SK-N-SH (cell line): Measurements from ENCODE around the gene TRIP10. TPM values are rescaled to one million over a fixed set of nuclear protein-coding genes. Genes with fewer than 3 reads are reported as not detected.

Source experiments
- CTCF ChIA-PET: fragments of 300-600, 350-600 bp; formaldehyde crosslinking; extraction: SDS; loops from one replicate; lab custom pipeline; 2021; lab: Yijun Ruan, JAX
- POLR2A ChIA-PET: fragments of 350-600 bp; sonication (Branson Sonifier 250); formaldehyde crosslinking; extraction: SDS; loops from one replicate; lab custom pipeline; 2020; ENCODE audit warnings: antibody characterized with exemption, inconsistent platforms; lab: Yijun Ruan, JAX
- DNase-seq: peaks from one replicate; pipeline ENCODE4 v3.0.0; 2012
- H2AFZ ChIP-seq: fragments of 200-600 bp; sonication (generic); 2 replicates; pipeline ENCODE4 v1.8.1; 2016; ENCODE audit warnings: antibody characterized with exemption, mild to moderate bottlenecking, low read depth
- H3F3A ChIP-seq: fragments of 200-600 bp; sonication (generic); replicated peaks from 2 replicates; pipeline ENCODE3; 2016; ENCODE audit warnings: antibody characterized with exemption, mild to moderate bottlenecking; ENCODE audit not compliant: insufficient read depth
- H3K27ac ChIP-seq, 2 experiments: fragments of 200-500 bp in 1 of 2; fragments of 200-600 bp in 1 of 2; sonication (Bioruptor generic) in 1 of 2; sonication (generic), shearing (Covaris generic) in 1 of 2; 2 replicates each; pipeline versions ENCODE4 v1.5.1 to v1.6.1; 2014 to 2016; ENCODE audit warnings: low read depth in 2 of 2, inconsistent platforms in 1 of 2, low read length in 1 of 2, mild to moderate bottlenecking in 1 of 2, mixed read lengths in 1 of 2
- H3K27me3 ChIP-seq: fragments of 200-600 bp; sonication (generic), shearing (Covaris generic); 2 replicates; pipeline ENCODE4 v1.6.1; 2016; ENCODE audit warnings: mixed run types; ENCODE audit not compliant: insufficient read depth
- H3K36me3 ChIP-seq, 2 experiments: fragments of 200-500 bp in 1 of 2; fragments of 200-600 bp in 1 of 2; sonication (Bioruptor generic) in 1 of 2; sonication (generic) in 1 of 2; replicated peaks in 1 of 2; 2 replicates each; pipeline versions ENCODE3 to v1.5.1; 2014 to 2016; ENCODE audit warnings: low read length in 1 of 2, mild to moderate bottlenecking in 1 of 2; ENCODE audit not compliant: insufficient read depth in 2 of 2, control insufficient read depth in 1 of 2
- H3K4me1 ChIP-seq, 2 experiments: fragments of 200-500 bp in 1 of 2; fragments of 200-600 bp in 1 of 2; sonication (Bioruptor generic) in 1 of 2; sonication (generic), shearing (Covaris generic) in 1 of 2; 2 replicates each; pipeline versions ENCODE4 v1.5.1 to v1.6.1; 2014 to 2016; ENCODE audit warnings: low read depth in 1 of 2, low read length in 1 of 2, mixed run types in 1 of 2; ENCODE audit not compliant: insufficient read depth in 2 of 2, control insufficient read depth in 1 of 2
- H3K4me2 ChIP-seq: fragments of 200-600 bp; sonication (generic), shearing (Covaris generic); 2 replicates; pipeline ENCODE4 v1.6.1; 2017; ENCODE audit warnings: mixed run types
- H3K4me3 ChIP-seq, 2 experiments: fragments of 200-500 bp in 1 of 2; fragments of 200-600 bp in 1 of 2; sonication (Bioruptor generic) in 1 of 2; sonication (generic), shearing (Covaris generic) in 1 of 2; 2 replicates each; pipeline versions ENCODE4 v1.5.1 to v1.8.1; 2014 to 2016; ENCODE audit warnings: low read depth in 2 of 2, inconsistent platforms in 1 of 2, low read length in 1 of 2, mild to moderate bottlenecking in 1 of 2, mixed read lengths in 1 of 2, moderate library complexity in 1 of 2
- H3K79me2 ChIP-seq: fragments of 200-600 bp; sonication (generic); 2 replicates; pipeline ENCODE4 v1.8.1; 2017; ENCODE audit warnings: mild to moderate bottlenecking; ENCODE audit not compliant: insufficient read depth
- H3K9ac ChIP-seq: fragments of 200-600 bp; sonication (generic); 2 replicates; pipeline ENCODE4 v1.6.1; 2017; ENCODE audit warnings: mixed run types
- H3K9me2 ChIP-seq: fragments of 200-600 bp; sonication (generic); 2 replicates; pipeline ENCODE4 v1.6.1; 2017; ENCODE audit warnings: mixed run types
- H3K9me3 ChIP-seq: fragments of 200-600 bp; sonication (generic); 2 replicates; pipeline ENCODE4 v1.6.1; 2017; ENCODE audit warnings: mixed run types, mild to moderate bottlenecking, moderate library complexity
- H4K20me1 ChIP-seq: fragments of 200-600 bp; sonication (generic); 2 replicates; pipeline ENCODE4 v1.6.1; 2017; ENCODE audit warnings: mild to moderate bottlenecking, mixed run types; ENCODE audit not compliant: insufficient read depth
- ELF1 ChIP-seq: IDR thresholded peaks from 2 replicates; pipeline ENCODE4 v1.4.0; 2012
- EP300 ChIP-seq, 2 experiments: IDR thresholded peaks; 2 replicates each; pipeline versions ENCODE4 v1.4.0 to v1.6.1; 2012; ENCODE audit warnings: borderline replicate concordance in 1 of 2, low read depth in 1 of 2, low read length in 1 of 2
- FOXM1 ChIP-seq: IDR thresholded peaks from 2 replicates; pipeline ENCODE4 v1.4.0; 2012; ENCODE audit warnings: low read depth, mild to moderate bottlenecking
- IRF3 ChIP-seq: fragments of 150-350 bp; IDR thresholded peaks from 2 replicates; pipeline ENCODE4 v1.6.1; 2016; ENCODE audit warnings: mild to moderate bottlenecking, low read depth, low read length
- MXI1 ChIP-seq: IDR thresholded peaks from 2 replicates; pipeline ENCODE4 v1.6.1; 2012; ENCODE audit warnings: mild to moderate bottlenecking, low read depth, low read length, improper control_type of control experiment
- NRF1 ChIP-seq: IDR thresholded peaks from 2 replicates; pipeline ENCODE4 v1.6.1; 2012; ENCODE audit warnings: low read depth, mild to moderate bottlenecking, low read length
- PBX3 ChIP-seq: IDR thresholded peaks from 2 replicates; pipeline ENCODE4; 2012
- POLR2AphosphoS5 ChIP-seq: IDR thresholded peaks from 2 replicates; pipeline ENCODE4 v1.6.1; 2012; ENCODE audit warnings: low read depth, low read length
- RCOR1 ChIP-seq: fragments of 150-350 bp; IDR thresholded peaks from 2 replicates; pipeline ENCODE4 v1.6.1; 2017; ENCODE audit warnings: antibody characterized with exemption, low read length
- RXRA ChIP-seq: IDR thresholded peaks from 2 replicates; pipeline ENCODE4 v1.4.0; 2012; ENCODE audit warnings: low read depth, mild to moderate bottlenecking, borderline replicate concordance
- SIN3A ChIP-seq: IDR thresholded peaks from 2 replicates; pipeline ENCODE4 v1.6.1; 2012; ENCODE audit warnings: low read depth, mild to moderate bottlenecking, low read length, moderate library complexity, borderline replicate concordance
- TEAD4 ChIP-seq: IDR thresholded peaks from 2 replicates; pipeline ENCODE4 v1.4.0; 2012; ENCODE audit warnings: mild to moderate bottlenecking, borderline replicate concordance; ENCODE audit not compliant: insufficient read depth
- ZBTB33 ChIP-seq: IDR thresholded peaks from 2 replicates; pipeline ENCODE4 v1.4.0; 2012; ENCODE audit warnings: low read depth, borderline replicate concordance
- WGBS: methylation state at CpG from one replicate; pipeline ENCODE4 v1.1.6; 2017; ENCODE audit warnings: low lambda C conversion rate; 5-methylcytosine and 5-hydroxymethylcytosine counted together
- polyA plus RNA-seq, 3 experiments: library from polyadenylated mRNA; depleted of rRNA; stranded (reverse); fragments of >200 nt; gene quantifications; 2 replicates each; pipeline ENCODE4 v1.2.3, GENCODE V29; 2012

Gene TRIP10
- polyA plus RNA-seq, 1 of the 3 experiments (the other 2 are of a cell fraction), result 42.9 TPM

GRCh38 chr19:6696239-6696820, 43.1 kb upstream of the TRIP10 start:
- POLR2A ChIA-PET, result no interaction called here
- 58% methylated on average over 16 of the region's 18 CpGs for WGBS

GRCh38 chr19:6697291-6697690, 42.2 kb upstream of the TRIP10 start:
- no peaks in the 10 kb centered on the region for H3K79me2 ChIP-seq
- no peaks in the 10 kb centered on the region for H4K20me1 ChIP-seq
- no peak overlapping the region for H2AFZ ChIP-seq
- no peaks in the 10 kb centered on the region for H3K4me1 ChIP-seq
- no peaks in the 10 kb centered on the region for H3K27me3 ChIP-seq
- ChIA-PET POLR2A (no interaction called here), CTCF (no interaction called here)
- no peak for TF ChIP-seq ELF1
- no peak for TF ChIP-seq POLR2AphosphoS5
- no peak for TF ChIP-seq MXI1
- TF ChIP-seq RCOR1, result no peak
- no peak for TF ChIP-seq SIN3A
- no peak for TF ChIP-seq FOXM1
- H3F3A ChIP-seq, result no peaks in the 10 kb centered on the region
- H3K9me2 ChIP-seq, result no peaks in the 10 kb centered on the region
- 73% methylated on average over 9 of the region's 13 CpGs for WGBS
- no peaks in the 10 kb centered on the region for H3K9me3 ChIP-seq
- no peak overlapping the region for H3K9ac ChIP-seq
- H3K4me3 ChIP-seq, result no peak overlapping the region
- H3K4me2 ChIP-seq, result no peak overlapping the region
- no peak for DNase-seq
- H3K36me3 ChIP-seq, result no peaks in the 10 kb centered on the region
- no peak overlapping the region for H3K27ac ChIP-seq

More at GRCh38 chr19:6696239-6696820, 43.1 kb upstream of the TRIP10 start:
- H3F3A ChIP-seq, result no peaks in the 10 kb centered on the region
- TF ChIP-seq NRF1 (no peak), EP300 (IDR thresholded peaks at IDR 0.05; ENCODE audit: borderline replicate concordance in 1 of 2, low read depth in 1 of 2, low read length in 1 of 2) (no peak)
- peaks cover under 1% of the 10 kb centered on the region; the same call in 1 of the 2 replicates for H3K27me3 ChIP-seq
- DNase-seq, result no peak
- no peak overlapping the region for H3K9ac ChIP-seq
- H3K4me1 ChIP-seq, result no peaks in the 10 kb centered on the region
- H3K4me2 ChIP-seq, result no peak overlapping the region
- H2AFZ ChIP-seq, result no peak overlapping the region
- H3K9me2 ChIP-seq, result no peaks in the 10 kb centered on the region
- H3K79me2 ChIP-seq, result no peaks in the 10 kb centered on the region
- no peaks in the 10 kb centered on the region for H4K20me1 ChIP-seq
- no peaks in the 10 kb centered on the region for H3K36me3 ChIP-seq
- H3K9me3 ChIP-seq, result no peaks in the 10 kb centered on the region
- H3K27ac ChIP-seq, result no peak overlapping the region
- CTCF ChIA-PET, result no interaction called here
- no peak overlapping the region for H3K4me3 ChIP-seq

GRCh38 chr19:6699935-6700334, 39.5 kb upstream of the TRIP10 start:
- Histone ChIP-seq H3K9me2 (no peaks in the 10 kb centered on the region), H2AFZ (no peak overlapping the region), H3K27me3 (peaks cover 12% of the 10 kb centered on the region), H3K9ac (no peak overlapping the region), H3K79me2 (no peaks in the 10 kb centered on the region), H3K36me3 (no peaks in the 10 kb centered on the region), H4K20me1 (no peaks in the 10 kb centered on the region), H3F3A (no peaks in the 10 kb centered on the region), H3K4me1 (no peaks in the 10 kb centered on the region), H3K4me2 (no peak overlapping the region), H3K4me3 (no peak overlapping the region), H3K27ac (no peak overlapping the region), H3K9me3 (no peaks in the 10 kb centered on the region)
- TF ChIP-seq IRF3 (no peak), TEAD4 (no peak), ZBTB33 (no peak), ELF1 (no peak), RXRA (no peak), PBX3 (no peak), EP300 (IDR thresholded peaks at IDR 0.05; ENCODE audit: borderline replicate concordance in 1 of 2, low read depth in 1 of 2, low read length in 1 of 2) (no peak)
- DNase-seq, result no peak
- POLR2A ChIA-PET, result no interaction called here
- CTCF ChIA-PET, result no interaction called here
